Esophagus muscularis mucosa (tissue), 4 donors: Measurements from ENCODE around the gene RPP38. TPM values are rescaled to one million over a fixed set of nuclear protein-coding genes. Genes with fewer than 3 reads are reported as not detected.

ENCODE experiments used
- DNase-seq: peaks from one replicate; pipeline ENCODE4 v3.0.0-alpha.2; 2017; ENCODE audit errors: extremely low spot score
- H3K27ac ChIP-seq, 4 donors: fragments of 200-600 bp; sonication (generic); replicated peaks in 1 of 4; 1 replicate in 3 of 4; 2 replicates in 1 of 4; pipeline ENCODE4 v1.5.1; 2016 to 2019; ENCODE audit warnings: mild to moderate bottlenecking in 1 of 4
- H3K27me3 ChIP-seq, 4 donors: fragments of 200-600 bp; sonication (generic); one replicate each; pipeline versions ENCODE4 v1.5.1 to v1.6.0; 2016 to 2019
- H3K36me3 ChIP-seq, 4 donors: fragments of 200-600 bp; sonication (generic); one replicate each; pipeline ENCODE4 v1.5.1; 2016 to 2019
- H3K4me1 ChIP-seq, 4 donors: fragments of 200-600 bp; sonication (generic); one replicate each; pipeline ENCODE4 v1.5.1; 2016 to 2019
- H3K4me3 ChIP-seq, 4 donors: fragments of 200-600 bp; sonication (generic); 1 replicate in 2 of 4; 2 replicates in 2 of 4; pipeline ENCODE4 v1.5.1; 2016 to 2019; ENCODE audit warnings: mild to moderate bottlenecking in 4 of 4, moderate library complexity in 1 of 4
- H3K9me3 ChIP-seq, 4 donors: fragments of 200-600 bp; sonication (generic); 1 replicate in 3 of 4; 2 replicates in 1 of 4; pipeline ENCODE4 v1.5.1; 2016 to 2019
- EP300 ChIP-seq: sonication (generic); formaldehyde crosslinking; IDR thresholded peaks from one replicate; pipeline ENCODE4 v1.6.1; 2017; ENCODE audit warnings: antibody characterized with exemption
- POLR2A ChIP-seq: fragments of 450-650 bp; IDR thresholded peaks from one replicate; pipeline ENCODE4 v1.6.1; 2017; ENCODE audit warnings: antibody characterized with exemption, moderate library complexity, mild to moderate bottlenecking, low read depth
- POLR2AphosphoS5 ChIP-seq, 2 donors: sonication (generic); formaldehyde crosslinking; IDR thresholded peaks; one replicate each; pipeline ENCODE4 v1.6.1; 2017; ENCODE audit warnings: antibody characterized with exemption in 2 of 2
- WGBS: methylation state at CpG from one replicate; pipeline ENCODE4 v1.1.5; 2018; 5-methylcytosine and 5-hydroxymethylcytosine counted together
- intact Hi-C: fragments of 100-400 bp; cut with DNase I; formaldehyde crosslinking; loops from one replicate; pipeline ENCODE4 v1.15.1; 2023
- total RNA-seq, 4 donors: library from RNA; depleted of rRNA; stranded (reverse); fragments of >200 nt; gene quantifications; one replicate each; pipeline versions ENCODE4 v1.1.0 to v1.2.1, GENCODE V29; 2016
- TF ChIP-seq, protein P1 (sequence below), 3 experiments: fragments of 200-600 bp in 2 of 3; fragments of 450-650 bp in 1 of 3; sonication (generic) in 2 of 3; IDR thresholded peaks; one replicate each; pipeline ENCODE4 v1.5.1; 2017 to 2019; ENCODE audit warnings: antibody characterized with exemption in 3 of 3, mild to moderate bottlenecking in 2 of 3, moderate library complexity in 1 of 3

The RPP38 gene
- total RNA-seq, 4 donors from 2014 or later = 9.1 to 16.2 (median 10.9) TPM

DNA sequence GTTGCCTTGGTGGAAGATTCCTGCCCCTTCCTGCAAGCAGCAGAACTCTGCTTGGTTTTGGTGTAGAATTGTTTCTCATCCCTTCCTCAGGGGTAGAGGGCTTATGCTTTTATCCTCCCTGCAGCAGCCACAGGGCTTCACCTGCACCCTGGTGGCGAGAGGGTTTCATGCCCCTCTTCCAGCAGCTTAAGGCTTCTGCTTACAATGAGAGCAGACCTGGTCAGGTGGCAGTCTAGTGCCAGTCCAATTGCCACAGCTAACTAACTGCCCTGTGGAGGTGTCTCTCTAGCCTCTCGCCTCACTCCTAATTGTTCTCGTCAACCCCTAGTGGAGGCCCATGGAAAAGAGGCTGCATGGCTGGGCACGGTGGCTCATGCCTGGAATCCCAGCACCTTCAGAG, 27.9 kb upstream of the RPP38 start:
- Histone ChIP-seq H3K36me3 (no peaks in the 10 kb centered on the region), H3K27ac (no peak overlapping the region), H3K27me3 (no peaks in the 10 kb centered on the region), H3K9me3 (peaks cover 0 to 11% (median 8%) of the 10 kb centered on the region in 4 donors), H3K4me3 (no peak overlapping the region), H3K4me1 (no peaks in the 10 kb centered on the region)
- WGBS = 75% methylated on average over 4 of the region's 4 CpGs
- intact Hi-C loops = no loop called here
- TF ChIP-seq POLR2AphosphoS5 (IDR thresholded peaks at IDR 0.05) (no peak), POLR2A (no peak)
- TF ChIP-seq, protein P1, sequence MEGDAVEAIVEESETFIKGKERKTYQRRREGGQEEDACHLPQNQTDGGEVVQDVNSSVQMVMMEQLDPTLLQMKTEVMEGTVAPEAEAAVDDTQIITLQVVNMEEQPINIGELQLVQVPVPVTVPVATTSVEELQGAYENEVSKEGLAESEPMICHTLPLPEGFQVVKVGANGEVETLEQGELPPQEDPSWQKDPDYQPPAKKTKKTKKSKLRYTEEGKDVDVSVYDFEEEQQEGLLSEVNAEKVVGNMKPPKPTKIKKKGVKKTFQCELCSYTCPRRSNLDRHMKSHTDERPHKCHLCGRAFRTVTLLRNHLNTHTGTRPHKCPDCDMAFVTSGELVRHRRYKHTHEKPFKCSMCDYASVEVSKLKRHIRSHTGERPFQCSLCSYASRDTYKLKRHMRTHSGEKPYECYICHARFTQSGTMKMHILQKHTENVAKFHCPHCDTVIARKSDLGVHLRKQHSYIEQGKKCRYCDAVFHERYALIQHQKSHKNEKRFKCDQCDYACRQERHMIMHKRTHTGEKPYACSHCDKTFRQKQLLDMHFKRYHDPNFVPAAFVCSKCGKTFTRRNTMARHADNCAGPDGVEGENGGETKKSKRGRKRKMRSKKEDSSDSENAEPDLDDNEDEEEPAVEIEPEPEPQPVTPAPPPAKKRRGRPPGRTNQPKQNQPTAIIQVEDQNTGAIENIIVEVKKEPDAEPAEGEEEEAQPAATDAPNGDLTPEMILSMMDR (IDR thresholded peaks at IDR 0.05) = no peak
- DNase-seq = no peak

DNA sequence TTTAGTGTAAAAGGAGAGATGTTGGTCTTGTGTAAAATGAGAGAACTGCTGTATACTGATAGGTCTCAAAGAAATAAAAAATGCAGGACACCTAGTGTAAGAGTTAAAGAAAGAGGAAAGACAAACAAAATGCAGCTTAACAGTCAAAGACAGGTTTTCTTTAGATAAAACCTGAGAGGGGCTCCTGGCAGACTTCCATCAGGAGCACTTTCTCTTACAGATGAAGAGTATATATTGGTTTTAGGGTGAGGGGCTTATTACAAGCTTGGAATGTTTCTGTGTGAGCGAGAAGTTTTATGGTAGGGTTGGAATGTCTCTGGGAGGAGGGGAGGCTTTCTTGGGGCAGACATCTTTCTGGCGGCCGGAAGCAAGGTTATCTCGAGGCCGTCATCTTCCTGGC, 24.8 kb upstream of the RPP38 start:
- no peaks in the 10 kb centered on the region for H3K27me3 ChIP-seq
- no peak overlapping the region for H3K27ac ChIP-seq
- H3K36me3 ChIP-seq = no peaks in the 10 kb centered on the region
- H3K4me3 ChIP-seq = no peak overlapping the region
- intact Hi-C loops = no loop called here
- TF ChIP-seq POLR2AphosphoS5 (IDR thresholded peaks at IDR 0.05) (no peak), EP300 (no peak), POLR2A (no peak)
- TF ChIP-seq, protein P1 (IDR thresholded peaks at IDR 0.05) = no peak
- no peak for DNase-seq
- no peaks in the 10 kb centered on the region for H3K9me3 ChIP-seq
- H3K4me1 ChIP-seq = no peaks in the 10 kb centered on the region
- WGBS = 92% methylated on average over 5 of the region's 5 CpGs

DNA sequence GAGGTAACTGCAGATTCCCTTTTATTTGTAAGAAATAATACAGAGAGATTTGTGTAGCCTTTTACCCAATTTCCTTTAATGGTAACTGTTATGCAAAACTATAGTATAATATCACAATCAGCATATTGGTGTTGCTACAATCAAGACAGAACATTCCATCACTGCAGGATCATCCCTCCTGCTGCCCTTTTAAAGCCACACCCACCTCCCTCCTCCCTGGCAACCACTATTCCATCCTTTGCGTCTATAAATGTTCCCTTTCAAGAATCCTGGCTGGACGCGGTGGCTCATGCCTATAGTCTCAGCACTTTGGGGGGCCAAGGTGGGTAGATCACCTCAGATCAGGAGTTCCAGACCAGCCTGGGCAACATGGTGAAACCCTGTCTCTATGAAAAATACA, 21.7 kb upstream of the RPP38 start:
- WGBS = 94% methylated on average over 3 of the region's 3 CpGs
- DNase-seq = no peak
- Histone ChIP-seq H3K4me1 (no peaks in the 10 kb centered on the region), H3K27ac (no peak overlapping the region), H3K4me3 (no peak overlapping the region), H3K9me3 (no peaks in the 10 kb centered on the region), H3K27me3 (no peaks in the 10 kb centered on the region), H3K36me3 (no peaks in the 10 kb centered on the region)
- intact Hi-C loops = no loop called here
- TF ChIP-seq POLR2A (no peak), POLR2AphosphoS5 (IDR thresholded peaks at IDR 0.05) (no peak), EP300 (no peak)
- TF ChIP-seq, protein P1 (IDR thresholded peaks at IDR 0.05) = no peak

DNA sequence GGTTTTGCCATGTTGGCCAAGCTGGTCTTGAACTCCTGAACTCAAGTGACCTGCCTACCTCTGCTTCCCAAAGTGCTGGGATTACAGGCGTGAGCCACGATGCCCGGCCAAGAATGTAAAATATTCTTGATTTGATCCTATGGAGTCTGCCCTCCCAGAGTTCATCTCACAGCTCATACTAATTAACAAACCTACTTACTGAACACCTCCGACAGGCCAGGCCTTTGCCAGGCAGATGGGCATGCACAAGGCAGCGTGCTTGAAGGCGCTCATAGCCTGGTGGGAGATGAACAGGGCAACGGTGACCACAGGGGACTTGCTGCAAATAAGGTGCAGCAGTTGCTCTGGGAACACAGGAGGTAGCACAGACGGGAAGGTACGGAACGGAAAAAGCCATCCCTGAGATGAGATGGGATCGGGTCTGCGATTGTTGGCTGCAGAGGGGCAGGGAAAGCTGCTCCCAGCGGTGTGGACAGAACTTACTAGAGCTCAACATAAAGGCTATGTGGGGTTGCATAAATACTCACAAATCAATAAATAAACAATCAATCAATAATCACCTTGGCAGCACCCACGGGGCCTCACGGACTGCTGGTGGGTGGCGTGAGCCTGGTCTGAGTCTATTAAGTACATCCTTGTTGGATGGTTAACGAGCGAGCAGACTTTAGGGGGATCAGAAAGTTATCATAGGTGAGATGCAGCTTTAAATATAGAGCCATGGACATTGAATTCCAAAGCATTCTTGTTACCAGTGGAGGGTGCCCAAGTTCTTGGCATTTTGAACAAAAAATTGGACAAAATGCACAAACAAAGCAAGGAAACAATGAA, 13.3 kb upstream of the RPP38 start:
- TF ChIP-seq EP300 = no peak
- no peak for TF ChIP-seq POLR2AphosphoS5 (IDR thresholded peaks at IDR 0.05)
- TF ChIP-seq POLR2A = no peak
- TF ChIP-seq, protein P1 (IDR thresholded peaks at IDR 0.05) = no peak
- 79% methylated on average over 18 of the region's 18 CpGs for WGBS
- H3K36me3 ChIP-seq = no peaks in the 10 kb centered on the region
- DNase-seq = no peak
- H3K9me3 ChIP-seq = no peaks in the 10 kb centered on the region
- H3K27ac ChIP-seq = peak overlapping the region; percentile 21 to 58 (median 35)
- H3K27me3 ChIP-seq = no peaks in the 10 kb centered on the region
- H3K4me1 ChIP-seq = peaks cover 3 to 21% (median 16%) of the 10 kb centered on the region in 4 donors
- H3K4me3 ChIP-seq = peak overlapping the region; percentile 49 to 54 (median 52)
- intact Hi-C loops = no loop called here
